GM12878 (cell line): ENCODE results near the gene PPP2R5C. TPM values are rescaled to one million over a fixed set of nuclear protein-coding genes. Genes with fewer than 3 reads are reported as not detected.

ENCODE experiments used
- ATAC-seq: fragments of 200-7000 bp; cut with Tn5 transposase; 3 replicates; pipeline ENCODE4 v1.9.1; 2020; ENCODE audit warnings: mild to moderate bottlenecking, moderate library complexity
- BruUV-seq: library from RNA; stranded (reverse); fragments of 400-500 nt; replicated peaks from 2 replicates; lab custom pipeline; 2021; lab: Mats Ljungman, UMichigan
- CTCF ChIA-PET: fragments of 300-600 bp; sonication (Branson Sonifier 250); formaldehyde crosslinking; extraction: SDS; loops from one replicate; lab custom pipeline; 2021; ENCODE audit warnings: inconsistent platforms; lab: Yijun Ruan, JAX
- POLR2A ChIA-PET: fragments of 350-600 bp; formaldehyde crosslinking; extraction: SDS; loops from one replicate; lab custom pipeline; 2021; ENCODE audit warnings: inconsistent platforms; lab: Charles Lee
- RAD21 ChIA-PET: fragments of 300-600 bp; sonication (Branson Sonifier 250); formaldehyde crosslinking; loops from one replicate; lab custom pipeline; 2023; ENCODE audit warnings: antibody characterized with exemption; ENCODE audit not compliant: unreplicated experiment; lab: Charles Lee
- SMC1A ChIA-PET: fragments of 300-600 bp; sonication (Branson Sonifier 250); formaldehyde crosslinking; loops from one replicate; lab custom pipeline; 2023; ENCODE audit not compliant: unreplicated experiment, uncharacterized antibody; lab: Charles Lee
- DNase-seq: peaks from one replicate; pipeline ENCODE4 v3.0.0-alpha.2; 2011; ENCODE audit warnings: low read depth, low spot score
- FAIRE-seq: peaks from 3 replicates; lab custom pipeline; 2011; peaks lifted over from hg19 to GRCh38; lab: Jason Lieb, UNC
- H2AFZ ChIP-seq: 2 replicates; pipeline ENCODE4 v1.6.0; 2011; ENCODE audit warnings: low read depth, low read length, control low read depth; ENCODE audit not compliant: control insufficient read depth
- H3K27ac ChIP-seq: 2 replicates; pipeline ENCODE4 v1.5.1; 2011; ENCODE audit warnings: control low read depth; ENCODE audit not compliant: control insufficient read depth, insufficient read depth
- H3K27me3 ChIP-seq, 2 experiments: replicated peaks in 1 of 2; 2 replicates each; pipeline versions ENCODE4 v1.6.0 to v1.6.1; 2011; ENCODE audit warnings: low read length in 1 of 2; ENCODE audit not compliant: control insufficient read depth in 2 of 2, insufficient read depth in 2 of 2
- H3K36me3 ChIP-seq, 2 experiments: 2 replicates each; pipeline ENCODE4 v1.5.1; 2011; ENCODE audit warnings: low read length in 1 of 2; ENCODE audit not compliant: control insufficient read depth in 2 of 2, insufficient read depth in 2 of 2
- H3K4me1 ChIP-seq: 2 replicates; pipeline ENCODE4 v1.6.1; 2011; ENCODE audit warnings: mild to moderate bottlenecking, low read length, moderate library complexity, mixed read lengths; ENCODE audit not compliant: control insufficient read depth, insufficient read depth
- H3K4me2 ChIP-seq: 2 replicates; pipeline ENCODE4 v1.6.0; 2011; ENCODE audit warnings: control low read depth; ENCODE audit not compliant: control insufficient read depth, insufficient read depth
- H3K4me3 ChIP-seq: fragments of 200-600 bp; sonication (generic); 2 replicates; pipeline ENCODE4 v1.5.1; 2016
- H3K79me2 ChIP-seq: 2 replicates; pipeline ENCODE4 v1.6.0; 2011; ENCODE audit warnings: low read length; ENCODE audit not compliant: control insufficient read depth, insufficient read depth
- H3K9ac ChIP-seq: 2 replicates; pipeline ENCODE4 v1.8.0; 2011; ENCODE audit warnings: low read length, control low read depth, mixed read lengths; ENCODE audit not compliant: control insufficient read depth, insufficient read depth
- H3K9me3 ChIP-seq: replicated peaks from 3 replicates; pipeline ENCODE4 v1.5.1; 2011; ENCODE audit warnings: mild to moderate bottlenecking, low read length; ENCODE audit not compliant: control insufficient read depth, insufficient read depth
- H4K20me1 ChIP-seq: 2 replicates; pipeline ENCODE4 v1.6.0; 2011; ENCODE audit not compliant: control insufficient read depth, insufficient read depth
- CREB1 ChIP-seq: IDR thresholded peaks from 2 replicates; pipeline ENCODE4 v1.6.1; 2012; ENCODE audit warnings: low read depth, mild to moderate bottlenecking, inconsistent platforms
- POLR2AphosphoS2 ChIP-seq: IDR thresholded peaks from 2 replicates; pipeline ENCODE4 v1.6.1; 2011; ENCODE audit warnings: low read depth, mild to moderate bottlenecking, low read length, improper control_type of control experiment, moderate library complexity
- WGBS: methylation state at CpG from one replicate; pipeline ENCODE4 v1.1.6; 2016; ENCODE audit warnings: low lambda C conversion rate; ENCODE audit not compliant: insufficient replicate concordance, insufficient coverage; ENCODE audit errors: missing lambda C conversion rate; 5-methylcytosine and 5-hydroxymethylcytosine counted together
- in situ Hi-C: fragments of 300-500 bp; cut with MboI; formaldehyde crosslinking; loops from 9 replicates; pipeline ENCODE4 v1.14.3; 2018; ENCODE audit warnings: mixed read lengths
- intact Hi-C: fragments of 100-400 bp; cut with micrococcal nuclease; formaldehyde crosslinking; loops from one replicate; pipeline ENCODE4 v1.14.2; 2022; ENCODE audit not compliant: unreplicated experiment
- polyA plus RNA-seq, 11 experiments: library from polyadenylated mRNA; depleted of rRNA in 4 of 11; unstranded in 6 of 11; stranded (reverse) in 5 of 11; fragments of >200 nt; fragmentation: Nextera tagmentation in 4 of 11; fragmentation: Illumina TruSeq in 1 of 11; extraction: Ambion mirVana in 4 of 11; extraction: Trizol in 1 of 11; gene quantifications; 1 replicate in 1 of 11; 2 replicates in 10 of 11; pipeline versions ENCODE4 v1.2.1 to v1.2.3, GENCODE V29; 2011 to 2016; ENCODE audit warnings: inconsistent platforms in 2 of 11, missing spikeins in 2 of 11, low read depth in 1 of 11
- total RNA-seq, 4 experiments: library from RNA; depleted of rRNA in 3 of 4; stranded (reverse); fragments of >200 nt in 3 of 4; fragmentation: Illumina TruSeq in 1 of 4; extraction: Trizol in 1 of 4; gene quantifications; 2 replicates each; pipeline versions ENCODE4 v1.2.1 to v1.2.3, GENCODE V29; 2013 to 2021
- TF ChIP-seq, protein P1 (sequence below), 3 experiments: IDR thresholded peaks in 2 of 3; conservative IDR thresholded peaks in 1 of 3; 2 replicates each; pipeline ENCODE4 v1.5.1; 2011; ENCODE audit warnings: low read depth in 3 of 3, low read length in 3 of 3, mild to moderate bottlenecking in 3 of 3, control low read depth in 2 of 3, moderate library complexity in 2 of 3, inconsistent platforms in 1 of 3, mixed read lengths in 1 of 3; ENCODE audit not compliant: control insufficient read depth in 2 of 3, insufficient read depth in 1 of 3; ENCODE audit errors: extremely low read depth in 1 of 3
- TF ChIP-seq, protein P2 (sequence below): fragments of 450-650 bp; IDR thresholded peaks from 2 replicates; pipeline ENCODE4 v1.6.1; 2017; ENCODE audit warnings: borderline replicate concordance

Gene PPP2R5C
- total and polyA plus RNA-seq, 10 of the 15 experiments (the other 5 are each of a cell fraction or from before 2014, with no cell fraction given), result 106 to 199 (median 144) TPM

DNA sequence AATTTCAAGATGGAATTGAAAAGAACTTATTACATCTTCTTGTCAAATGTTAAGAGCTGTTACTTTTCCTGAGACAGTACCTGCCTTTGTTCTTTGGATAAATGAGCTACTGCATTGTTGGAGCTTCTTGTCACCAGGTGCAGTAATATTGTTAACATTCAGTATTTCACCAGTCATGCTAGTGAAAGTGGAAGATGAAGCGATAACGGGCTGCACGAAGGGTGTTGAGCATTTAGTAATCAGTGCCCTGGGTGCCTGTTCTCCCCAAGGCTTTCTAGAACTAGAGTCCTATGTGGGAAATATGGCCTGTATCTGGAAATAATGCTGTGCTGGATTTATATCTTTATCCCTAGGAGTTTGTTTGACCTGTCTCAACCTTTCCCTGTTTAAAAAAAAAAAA, 83.2 kb downstream of the PPP2R5C start:
- Histone ChIP-seq H3K27ac (peak overlapping the region; percentile 76), H3K9me3 (no peaks in the 10 kb centered on the region), H3K79me2 (peaks cover 57% of the 10 kb centered on the region), H3K4me3 (0 out of 2 replicates have a peak overlapping the region, but pooled peaks have one; percentile 28), H3K27me3 (no peaks in the 10 kb centered on the region), H3K9ac (no peak overlapping the region), H3K4me2 (peak overlapping the region; percentile 84), H3K36me3 (peaks cover 0 to 8% of the 10 kb centered on the region in 2 experiments; a peak in 2 of 4 replicates), H4K20me1 (peaks cover 3% of the 10 kb centered on the region; the same call in 1 of the 2 replicates), H2AFZ (no peak overlapping the region), H3K4me1 (peaks cover 46% of the 10 kb centered on the region)
- in situ Hi-C loops, result no loop called here
- SMC1A ChIA-PET, result interaction anchor here (1.0 to 5.2 kb wide), 17 partner anchors 9 to 138 kb away, joined by 3 to 34 read pairs (median 5); no protein-coding TSS in a partner anchor
- POLR2A ChIA-PET, result interaction anchor here (0.9 to 1.8 kb wide), 6 partner anchors 15 to 102 kb away, joined by 4 to 11 read pairs (median 6); no protein-coding TSS in a partner anchor
- TF ChIP-seq, protein P1, sequence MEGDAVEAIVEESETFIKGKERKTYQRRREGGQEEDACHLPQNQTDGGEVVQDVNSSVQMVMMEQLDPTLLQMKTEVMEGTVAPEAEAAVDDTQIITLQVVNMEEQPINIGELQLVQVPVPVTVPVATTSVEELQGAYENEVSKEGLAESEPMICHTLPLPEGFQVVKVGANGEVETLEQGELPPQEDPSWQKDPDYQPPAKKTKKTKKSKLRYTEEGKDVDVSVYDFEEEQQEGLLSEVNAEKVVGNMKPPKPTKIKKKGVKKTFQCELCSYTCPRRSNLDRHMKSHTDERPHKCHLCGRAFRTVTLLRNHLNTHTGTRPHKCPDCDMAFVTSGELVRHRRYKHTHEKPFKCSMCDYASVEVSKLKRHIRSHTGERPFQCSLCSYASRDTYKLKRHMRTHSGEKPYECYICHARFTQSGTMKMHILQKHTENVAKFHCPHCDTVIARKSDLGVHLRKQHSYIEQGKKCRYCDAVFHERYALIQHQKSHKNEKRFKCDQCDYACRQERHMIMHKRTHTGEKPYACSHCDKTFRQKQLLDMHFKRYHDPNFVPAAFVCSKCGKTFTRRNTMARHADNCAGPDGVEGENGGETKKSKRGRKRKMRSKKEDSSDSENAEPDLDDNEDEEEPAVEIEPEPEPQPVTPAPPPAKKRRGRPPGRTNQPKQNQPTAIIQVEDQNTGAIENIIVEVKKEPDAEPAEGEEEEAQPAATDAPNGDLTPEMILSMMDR (IDR thresholded peaks at IDR 0.05 in 2 of 3, conservative IDR thresholded peaks at IDR 0.05 in 1 of 3; ENCODE audit: control insufficient read depth in 2 of 3, extremely low read depth in 1 of 3, insufficient read depth in 1 of 3, low read depth in 3 of 3, low read length in 3 of 3), result no peak
- TF ChIP-seq CREB1, result peak; percentile 4; the same call in 1 of the 2 replicates
- TF ChIP-seq, protein P2, sequence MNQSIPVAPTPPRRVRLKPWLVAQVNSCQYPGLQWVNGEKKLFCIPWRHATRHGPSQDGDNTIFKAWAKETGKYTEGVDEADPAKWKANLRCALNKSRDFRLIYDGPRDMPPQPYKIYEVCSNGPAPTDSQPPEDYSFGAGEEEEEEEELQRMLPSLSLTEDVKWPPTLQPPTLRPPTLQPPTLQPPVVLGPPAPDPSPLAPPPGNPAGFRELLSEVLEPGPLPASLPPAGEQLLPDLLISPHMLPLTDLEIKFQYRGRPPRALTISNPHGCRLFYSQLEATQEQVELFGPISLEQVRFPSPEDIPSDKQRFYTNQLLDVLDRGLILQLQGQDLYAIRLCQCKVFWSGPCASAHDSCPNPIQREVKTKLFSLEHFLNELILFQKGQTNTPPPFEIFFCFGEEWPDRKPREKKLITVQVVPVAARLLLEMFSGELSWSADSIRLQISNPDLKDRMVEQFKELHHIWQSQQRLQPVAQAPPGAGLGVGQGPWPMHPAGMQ, result no peak
- no peak for TF ChIP-seq POLR2AphosphoS2
- ATAC-seq, result no peak
- intact Hi-C loops, result loop anchor here (5.0 to 10.0 kb wide), 2 partner anchors 33 to 100 kb away; no protein-coding TSS in a partner anchor
- WGBS, result 97% methylated on average over 3 of the region's 3 CpGs
- RAD21 ChIA-PET, result interaction anchor here (0.7 to 3.5 kb wide), 14 partner anchors 12 to 149 kb away, joined by 3 to 52 read pairs (median 6); no protein-coding TSS in a partner anchor
- BruUV-seq, result no TSS peak
- CTCF ChIA-PET, result interaction anchor here (0.7 to 8.3 kb wide), 26 partner anchors 8 to 148 kb away, joined by 3 to 72 read pairs (median 5); no protein-coding TSS in a partner anchor
- DNase-seq, result no peak
- no peak for FAIRE-seq
